Caco-2 (cell line): ENCODE measurements around the gene CXCR4. TPM values are rescaled to one million over a fixed set of nuclear protein-coding genes. Genes with fewer than 3 reads are reported as not detected.

Experiments
- BruUV-seq: library from RNA; stranded (reverse); fragments of 400-500 nt; replicated peaks from 2 replicates; lab custom pipeline; 2021; lab: Mats Ljungman, UMichigan
- CTCF ChIA-PET: fragments of 300-600 bp; sonication (Branson Sonifier 250); formaldehyde crosslinking; loops from one replicate; lab custom pipeline; 2022; ENCODE audit warnings: antibody characterized with exemption; lab: Charles Lee
- POLR2A ChIA-PET: fragments of 300-600 bp; sonication (Branson Sonifier 250); formaldehyde crosslinking; loops from one replicate; lab custom pipeline; 2022; ENCODE audit warnings: antibody characterized with exemption; lab: Charles Lee
- DNase-seq, 2 experiments: peaks; one replicate each; pipeline versions ENCODE4 v3.0.0 to v3.0.0-alpha.2; 2020 to 2022
- H3K27me3 ChIP-seq: replicated peaks from 2 replicates; pipeline ENCODE4 v1.6.0; 2011; ENCODE audit warnings: low read length; ENCODE audit not compliant: control insufficient read depth, insufficient read depth
- H3K36me3 ChIP-seq: 2 replicates; pipeline ENCODE4 v1.5.1; 2011; ENCODE audit warnings: low read length; ENCODE audit not compliant: control insufficient read depth, insufficient read depth
- H3K4me1 ChIP-seq: fragments of 250-450 bp; sonication (Bioruptor Pico); 2 replicates; pipeline ENCODE4 v1.5.1; 2020; ENCODE audit warnings: mild to moderate bottlenecking
- H3K4me3 ChIP-seq: 2 replicates; pipeline ENCODE4 v1.5.1; 2011; ENCODE audit warnings: low read depth, mild to moderate bottlenecking, control low read depth, low read length
- H3K9me3 ChIP-seq: fragments of 250-450 bp; sonication (Bioruptor Pico); 2 replicates; pipeline ENCODE4 v1.5.1; 2020; ENCODE audit warnings: mild to moderate bottlenecking, moderate library complexity
- H3K27ac Mint-ChIP-seq: one replicate; pipeline ENCODE4 v1.8.0; 2022; ENCODE audit warnings: mixed read lengths; ENCODE audit not compliant: unreplicated experiment
- H3K27me3 Mint-ChIP-seq: one replicate; pipeline ENCODE4 v1.8.0; 2022; ENCODE audit warnings: mixed read lengths; ENCODE audit not compliant: insufficient read depth, unreplicated experiment
- H3K36me3 Mint-ChIP-seq: one replicate; pipeline ENCODE4 v1.8.0; 2022; ENCODE audit warnings: mild to moderate bottlenecking, mixed read lengths; ENCODE audit not compliant: insufficient read depth, unreplicated experiment
- H3K4me1 Mint-ChIP-seq: one replicate; pipeline ENCODE4 v1.8.0; 2022; ENCODE audit warnings: low read depth, mixed read lengths; ENCODE audit not compliant: unreplicated experiment
- H3K4me3 Mint-ChIP-seq: one replicate; pipeline ENCODE4 v1.8.0; 2022; ENCODE audit warnings: mild to moderate bottlenecking, moderate library complexity, mixed read lengths; ENCODE audit not compliant: unreplicated experiment
- H3K9me3 Mint-ChIP-seq: one replicate; pipeline ENCODE4 v1.8.0; 2022; ENCODE audit warnings: mixed read lengths; ENCODE audit not compliant: unreplicated experiment
- CTCF ChIP-seq, 2 experiments: fragments of 200-600 bp in 1 of 2; IDR thresholded peaks; 1 replicate in 1 of 2; 2 replicates in 1 of 2; pipeline versions ENCODE4 v1.5.1 to v1.8.0; 2011 to 2022; ENCODE audit warnings: antibody characterized with exemption in 1 of 2, control low read depth in 1 of 2, inconsistent platforms in 1 of 2, low read depth in 1 of 2, low read length in 1 of 2, mild to moderate bottlenecking in 1 of 2, moderate library complexity in 1 of 2; ENCODE audit not compliant: insufficient read depth in 1 of 2, severe bottlenecking in 1 of 2, unreplicated experiment in 1 of 2
- intact Hi-C: fragments of 100-400 bp; cut with micrococcal nuclease; formaldehyde crosslinking; loops from one replicate; pipeline ENCODE4 v1.10.0; 2022; ENCODE audit not compliant: unreplicated experiment
- total RNA-seq: library from RNA; stranded (reverse); gene quantifications from 2 replicates; pipeline ENCODE4 v1.2.3, GENCODE V29; 2022

The CXCR4 gene
- total RNA-seq, 1 experiment from 2014 or later, result 1.4 TPM

- Mint-ChIP-seq H3K9me3 (no peaks in the 10 kb centered on the region), H3K27ac (no peak overlapping the region), H3K4me1 (peaks cover 10% of the 10 kb centered on the region), H3K4me3 (no peak overlapping the region), H3K36me3 (no peaks in the 10 kb centered on the region), H3K27me3 (peaks cover 3% of the 10 kb centered on the region)
- Histone ChIP-seq H3K27me3 (no peaks in the 10 kb centered on the region), H3K4me1 (no peaks in the 10 kb centered on the region; the same call in 1 of the 2 replicates), H3K9me3 (no peaks in the 10 kb centered on the region), H3K36me3 (no peaks in the 10 kb centered on the region), H3K4me3 (no peak overlapping the region)
- BruUV-seq, result no TSS peak
- DNase-seq, result no peak
- TF ChIP-seq CTCF (IDR thresholded peaks at IDR 0.05; ENCODE audit: insufficient read depth in 1 of 2, low read depth in 1 of 2, low read length in 1 of 2, severe bottlenecking in 1 of 2, unreplicated experiment in 1 of 2), result no peak
- intact Hi-C loops, result no loop called here
- ChIA-PET CTCF (no interaction called here), POLR2A (no interaction called here)
These were observed 12.6 kb upstream of the CXCR4 start for GRCh38 chr2:136130511-136130910.

GRCh38 chr2:136130045-136130444 lies 12.1 kb upstream of the CXCR4 start:
- Mint-ChIP-seq H3K27me3 (peaks cover 3% of the 10 kb centered on the region), H3K9me3 (no peaks in the 10 kb centered on the region), H3K36me3 (no peaks in the 10 kb centered on the region), H3K27ac (no peak overlapping the region), H3K4me1 (peaks cover 10% of the 10 kb centered on the region), H3K4me3 (no peak overlapping the region)
- no peaks in the 10 kb centered on the region for H3K36me3 ChIP-seq
- CTCF ChIA-PET, result no interaction called here
- DNase-seq, result no peak
- no peaks in the 10 kb centered on the region; the same call in 1 of the 2 replicates for H3K4me1 ChIP-seq
- TF ChIP-seq CTCF (IDR thresholded peaks at IDR 0.05; ENCODE audit: insufficient read depth in 1 of 2, low read depth in 1 of 2, low read length in 1 of 2, severe bottlenecking in 1 of 2, unreplicated experiment in 1 of 2), result no peak
- no peaks in the 10 kb centered on the region for H3K9me3 ChIP-seq
- intact Hi-C loops, result no loop called here
- no TSS peak for BruUV-seq
- POLR2A ChIA-PET, result no interaction called here
- no peak overlapping the region for H3K4me3 ChIP-seq
- no peaks in the 10 kb centered on the region for H3K27me3 ChIP-seq

- CTCF ChIA-PET, result no interaction called here
- intact Hi-C loops, result no loop called here
These were observed 11.7 kb upstream of the CXCR4 start for GRCh38 chr2:136129601-136130000.

More at GRCh38 chr2:136129601-136130000, 11.7 kb upstream of the CXCR4 start:
- no peak overlapping the region for H3K4me3 ChIP-seq
- BruUV-seq, result no TSS peak
- H3K36me3 ChIP-seq, result no peaks in the 10 kb centered on the region
- no peak for DNase-seq
- no peak for TF ChIP-seq CTCF (IDR thresholded peaks at IDR 0.05; ENCODE audit: insufficient read depth in 1 of 2, low read depth in 1 of 2, low read length in 1 of 2, severe bottlenecking in 1 of 2, unreplicated experiment in 1 of 2)
- no peaks in the 10 kb centered on the region for H3K27me3 ChIP-seq
- H3K36me3 Mint-ChIP-seq, result no peaks in the 10 kb centered on the region
- POLR2A ChIA-PET, result no interaction called here
- peaks cover 3% of the 10 kb centered on the region for H3K27me3 Mint-ChIP-seq
- H3K4me1 ChIP-seq, result no peaks in the 10 kb centered on the region; the same call in 1 of the 2 replicates
- H3K9me3 Mint-ChIP-seq, result no peaks in the 10 kb centered on the region
- H3K4me1 Mint-ChIP-seq, result peaks cover 10% of the 10 kb centered on the region
- no peak overlapping the region for H3K4me3 Mint-ChIP-seq
- no peak overlapping the region for H3K27ac Mint-ChIP-seq
- no peaks in the 10 kb centered on the region for H3K9me3 ChIP-seq
